Measurements from ENCODE around the gene DNAH2. TPM values are rescaled to one million over a fixed set of nuclear protein-coding genes. Genes with fewer than 3 reads are reported as not detected.

Gene DNAH2
- total and polyA plus RNA-seq, 2 of the 13 experiments (the other 11 are each of a cell fraction or from before 2014, with no cell fraction given), result not detected

- TF ChIP-seq POGK (CRISPR knock-in tag; conservative IDR thresholded peaks at IDR 0.05), result peak; percentile 47; the same call in 1 of the 2 replicates
- TF ChIP-seq REXO4 (CRISPR knock-in tag; IDR thresholded peaks at IDR 0.05; ENCODE audit: borderline replicate concordance), result no peak
- no peak for TF ChIP-seq USF2 (IDR thresholded peaks at IDR 0.05; ENCODE audit: low read depth, low read length)
- TF ChIP-seq USF2 (CRISPR knock-in tag; IDR thresholded peaks at IDR 0.05; ENCODE audit: borderline replicate concordance), result peak; percentile 45; the same call in 1 of the 2 replicates
- TF ChIP-seq DZIP1 (CRISPR knock-in tag; IDR thresholded peaks at IDR 0.05), result no peak
- TF ChIP-seq BATF2 (CRISPR knock-in tag; IDR thresholded peaks at IDR 0.05), result no peak
- no peak for TF ChIP-seq ZFP90 (CRISPR knock-in tag; IDR thresholded peaks at IDR 0.05; ENCODE audit: borderline replicate concordance)
- no peak for TF ChIP-seq BRF2 (CRISPR knock-in tag; IDR thresholded peaks at IDR 0.05)
- no peak for TF ChIP-seq SP2 (CRISPR knock-in tag; IDR thresholded peaks at IDR 0.05)
- TF ChIP-seq YEATS2 (CRISPR knock-in tag; IDR thresholded peaks at IDR 0.05; ENCODE audit: borderline replicate concordance), result peak; percentile 69
- TF ChIP-seq HDAC1 (CRISPR knock-in tag; IDR thresholded peaks at IDR 0.05), result peak; percentile 24; the same call in 1 of the 2 replicates
- TF ChIP-seq NR3C1 (CRISPR knock-in tag; IDR thresholded peaks at IDR 0.05), result no peak
- peak; percentile 24; the same call in 1 of the 2 replicates for TF ChIP-seq NR2C2 (CRISPR knock-in tag; IDR thresholded peaks at IDR 0.05; ENCODE audit: borderline replicate concordance)
- TF ChIP-seq NKX3-1 (CRISPR knock-in tag; IDR thresholded peaks at IDR 0.05), result no peak
- TF ChIP-seq ZNF839 (CRISPR knock-in tag; IDR thresholded peaks at IDR 0.05; ENCODE audit: borderline replicate concordance), result no peak
- TF ChIP-seq ZNF687 (CRISPR knock-in tag; IDR thresholded peaks at IDR 0.05), result peak; percentile 65; the same call in 1 of the 2 replicates
These were observed 124.4 kb downstream of the DNAH2 start (continued) for GRCh38 chr17:7841915-7842379.
